Right lobe of liver (tissue), 4 donors: ENCODE data around the gene KIR3DL3.
"Not testable (repeated sequence)": the region's sequence is repeated elsewhere in the genome, so short reads cannot be mapped to it uniquely, and the experiment has no call there.

Experiments used
- CTCF ChIP-seq, 4 donors: fragments of 200-600 bp in 3 of 4; fragments of 450-650 bp in 1 of 4; IDR thresholded peaks; one replicate each; pipeline versions ENCODE4 v1.5.1 to v1.8.0; 2016 to 2022; ENCODE audit warnings: antibody characterized with exemption in 4 of 4, mild to moderate bottlenecking in 2 of 4
- POLR2A ChIP-seq: fragments of 450-650 bp; IDR thresholded peaks from one replicate; pipeline ENCODE4 v1.6.1; 2017; ENCODE audit warnings: antibody characterized with exemption, mild to moderate bottlenecking
- donor health status: DM: no; HTN: no; CAD: no.
- donor health status: DM: no; HTN: no; CAD: no.
- donor health status: DM: no; HTN: yes; CAD: no.

- not testable (repeated sequence) for TF ChIP-seq CTCF (IDR thresholded peaks at IDR 0.05); POLR2A
Measured at GRCh38 chr19:54744080-54744479, 19.8 kb downstream of the KIR3DL3 start.
